HG03139 (cell line): Measurements from ENCODE around the gene CLDN18.
A peak's percentile ranks its signal among the peaks of the same experiment; 100 is the strongest.

Experiments
- ATAC-seq: cut with Tn5 transposase; IDR thresholded peaks from one replicate; pipeline ENCODE4 v1.9.1; 2021; ENCODE audit not compliant: unreplicated experiment

CLDN18 gene

DNA sequence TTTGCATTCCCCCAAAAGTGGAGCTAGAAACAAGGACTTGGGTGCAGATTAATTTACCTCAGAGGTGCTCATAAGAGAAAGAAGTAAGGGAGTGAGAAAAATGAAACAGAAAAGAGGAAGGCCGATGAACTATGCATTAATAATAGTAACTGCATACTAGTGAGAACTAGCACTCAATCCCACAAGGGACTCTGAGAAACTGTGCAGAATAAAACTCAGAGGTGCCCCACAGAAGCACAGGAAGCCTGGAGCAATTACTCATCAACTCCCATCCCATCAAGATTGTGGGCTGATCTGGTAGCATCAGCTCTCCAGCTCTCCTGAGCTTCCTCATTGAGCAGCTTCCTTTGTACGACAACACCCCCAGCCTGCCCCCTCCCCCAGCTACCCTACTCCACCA lies 50.8 kb downstream of the CLDN18 start:
- ATAC-seq, result peak; percentile 65

DNA sequence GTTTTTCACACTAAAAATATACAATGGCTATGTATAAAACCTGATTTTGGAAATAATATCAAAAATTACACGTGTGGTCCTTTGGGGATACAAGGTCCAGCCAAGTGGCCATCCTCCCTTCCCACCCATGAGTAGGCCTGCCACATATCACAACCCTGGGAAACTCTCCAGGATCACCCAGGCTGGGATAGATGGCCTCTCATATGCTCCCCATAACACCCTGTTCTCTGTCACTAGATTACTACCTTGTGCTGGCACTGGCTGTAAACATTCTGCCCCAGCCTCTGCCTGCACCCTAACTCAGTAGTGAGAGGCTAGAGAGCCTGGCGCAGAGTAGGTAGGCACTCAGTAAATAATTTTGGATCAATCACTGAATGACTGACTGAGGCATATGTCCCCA lies 52.1 kb downstream of the CLDN18 start:
- ATAC-seq, result no peak

DNA sequence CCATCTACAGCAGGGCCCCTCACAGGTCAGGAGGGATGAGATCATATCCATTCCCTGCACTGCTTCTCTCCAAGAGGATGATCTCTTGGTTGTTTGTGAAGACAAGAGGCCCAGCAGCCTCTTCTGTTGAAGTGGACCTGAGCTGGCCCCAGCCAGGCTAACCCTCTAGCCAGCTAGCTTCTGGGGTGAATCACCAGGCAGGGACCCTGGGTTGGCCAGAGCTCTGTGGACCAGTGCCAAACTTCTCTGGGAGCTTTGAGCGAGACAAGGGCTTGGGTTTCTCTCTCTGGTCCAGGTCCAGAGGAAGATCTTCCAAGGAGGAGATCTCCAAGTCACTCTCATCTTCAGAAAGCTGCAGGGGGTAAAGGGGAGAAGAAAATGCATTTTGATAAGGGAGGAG lies 52.7 kb downstream of the CLDN18 start:
- no peak for ATAC-seq

DNA sequence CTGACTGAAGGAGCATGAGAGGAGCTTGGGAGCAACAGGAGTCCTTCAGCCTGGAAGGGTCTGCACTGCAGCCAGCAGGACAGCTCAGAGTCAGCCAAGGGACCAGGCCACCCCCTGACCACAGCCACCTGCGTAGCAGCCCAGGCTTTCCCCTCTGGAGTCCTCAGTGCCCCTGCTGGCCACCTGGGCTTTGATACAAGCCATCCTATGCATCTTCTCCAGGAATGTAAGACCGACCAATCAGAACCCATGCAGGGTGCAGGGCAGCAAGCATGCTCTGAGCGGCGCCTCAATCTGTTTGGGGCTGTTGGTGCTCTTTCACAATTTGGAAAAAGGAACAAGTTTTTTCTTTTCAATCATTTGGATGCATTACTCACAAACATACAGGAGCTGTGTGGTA lies 53.5 kb downstream of the CLDN18 start:
- ATAC-seq, result no peak

DNA sequence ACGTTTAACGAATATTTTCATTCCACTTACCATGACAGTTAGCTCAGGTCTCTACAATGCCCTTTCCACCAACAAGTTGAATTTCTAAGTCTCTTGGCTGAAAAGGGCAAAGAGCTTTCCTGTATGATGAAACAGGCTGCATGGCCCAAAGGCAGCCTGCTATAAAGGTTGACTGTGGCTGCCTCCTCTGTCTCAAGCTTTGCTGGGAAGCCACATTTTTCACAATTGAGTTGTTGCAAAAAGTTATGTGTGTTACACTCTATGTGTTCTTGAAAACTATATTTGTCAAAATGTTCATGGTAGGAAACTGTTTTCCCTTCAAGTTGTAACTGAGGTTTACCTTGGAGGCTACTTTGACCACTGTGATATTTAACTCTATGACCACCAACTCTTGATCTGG lies 56.0 kb downstream of the CLDN18 start:
- ATAC-seq, result peak; percentile 3

DNA sequence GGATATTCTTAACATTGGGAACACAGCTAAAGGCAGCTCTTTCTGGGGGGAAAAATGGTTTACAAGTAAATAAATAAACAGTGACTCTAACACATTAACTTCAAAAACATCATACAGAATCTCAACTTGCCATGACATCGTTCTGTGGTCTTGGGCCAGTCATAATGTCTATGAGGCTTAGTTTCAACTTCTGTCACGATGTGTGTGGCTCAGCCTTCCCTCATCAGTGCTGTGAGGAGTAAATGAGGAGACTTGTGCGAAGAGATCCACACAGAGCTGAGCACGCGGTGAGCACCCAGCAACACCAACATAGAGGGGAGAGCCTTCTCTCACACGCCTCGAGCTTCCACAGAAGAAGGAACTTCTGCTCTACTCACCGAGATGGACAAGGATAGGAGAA lies 56.4 kb downstream of the CLDN18 start:
- peak; percentile 77 for ATAC-seq

DNA sequence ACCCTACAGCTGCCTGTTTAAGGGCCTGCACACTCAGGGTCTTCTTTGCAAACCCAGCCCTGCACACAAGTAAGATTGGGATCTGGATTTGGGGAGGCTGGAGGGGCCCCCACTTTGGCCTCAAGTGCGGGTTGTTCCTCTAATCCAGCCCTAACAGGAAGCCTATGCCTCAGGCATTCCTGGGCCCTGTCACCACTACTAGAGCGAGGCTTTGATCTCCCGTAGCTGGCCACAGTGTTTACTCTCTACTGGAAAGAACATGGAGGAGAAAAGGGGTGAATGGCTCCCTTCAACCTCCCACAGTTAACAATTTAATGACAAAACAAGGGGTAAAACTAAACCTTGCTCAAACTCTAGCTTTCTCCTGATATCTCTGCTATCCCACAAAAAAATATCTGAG lies 57.0 kb downstream of the CLDN18 start:
- no peak for ATAC-seq

DNA sequence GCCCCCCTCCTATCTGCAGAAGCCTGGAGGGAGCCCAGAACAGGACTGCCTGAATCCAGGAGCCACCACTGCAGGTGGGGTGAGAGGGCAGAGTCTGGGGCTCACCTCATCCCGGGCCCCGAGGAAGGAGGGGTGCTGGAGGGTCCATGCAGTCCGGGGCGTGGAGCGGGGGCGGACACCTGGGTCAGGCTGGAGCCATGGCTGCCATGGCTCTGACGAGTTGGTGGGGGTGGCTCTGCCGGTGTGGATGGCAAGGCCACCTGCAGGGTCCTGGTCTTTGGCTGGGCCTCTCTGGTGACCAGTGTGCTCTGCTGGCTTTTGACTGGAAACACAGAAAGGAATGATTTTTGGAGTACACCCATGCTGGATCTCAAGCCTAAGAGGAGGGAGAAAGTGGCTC lies 58.1 kb downstream of the CLDN18 start:
- ATAC-seq, result no peak

DNA sequence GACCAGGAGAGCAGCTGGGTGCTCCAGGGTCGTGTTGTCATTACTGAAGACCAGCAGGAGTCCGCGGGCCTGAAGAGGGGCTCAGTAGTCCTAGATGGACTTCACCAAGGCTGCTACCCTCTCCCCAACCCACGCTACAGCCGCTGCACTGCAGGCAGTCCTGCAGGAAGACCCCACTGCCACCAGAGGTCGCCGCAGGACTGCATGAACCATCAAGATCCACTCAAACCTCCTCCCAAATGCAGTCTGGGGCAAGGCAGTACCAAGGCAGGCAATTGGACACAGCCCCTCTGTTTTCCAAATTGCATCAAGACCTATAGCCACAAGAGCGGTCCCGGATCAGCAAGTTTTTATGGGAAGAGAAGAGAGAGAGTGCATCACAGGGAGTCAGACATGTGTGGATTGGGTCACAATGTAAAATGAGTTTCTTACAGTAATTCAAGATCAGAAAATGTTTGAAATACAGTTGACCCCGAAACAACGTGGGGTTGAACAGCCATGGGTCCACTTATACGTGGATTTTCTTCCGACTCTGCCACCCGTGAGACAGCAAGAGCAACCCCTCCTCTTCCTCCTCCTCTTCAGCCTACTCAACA lies 58.7 kb downstream of the CLDN18 start:
- ATAC-seq, result no peak

DNA sequence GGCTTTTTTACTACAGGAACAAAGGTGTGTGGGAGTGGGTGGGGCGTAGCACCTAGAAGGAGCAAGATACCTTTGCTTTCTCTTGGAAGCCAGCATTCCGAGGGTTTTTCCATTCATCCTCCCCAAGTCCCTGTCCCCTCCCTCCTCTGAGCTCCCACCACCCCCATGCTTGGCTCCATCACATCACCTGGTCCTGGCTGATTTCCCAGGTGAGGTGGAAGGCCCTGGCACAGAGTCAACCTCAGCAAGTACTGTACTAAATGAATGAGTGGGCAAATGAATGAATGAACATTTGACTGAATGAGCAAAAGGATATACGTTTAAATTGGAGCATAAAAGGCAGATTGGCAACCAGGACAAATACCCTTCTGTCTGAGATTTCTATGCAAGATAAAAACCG lies 60.0 kb downstream of the CLDN18 start:
- ATAC-seq, result no peak

DNA sequence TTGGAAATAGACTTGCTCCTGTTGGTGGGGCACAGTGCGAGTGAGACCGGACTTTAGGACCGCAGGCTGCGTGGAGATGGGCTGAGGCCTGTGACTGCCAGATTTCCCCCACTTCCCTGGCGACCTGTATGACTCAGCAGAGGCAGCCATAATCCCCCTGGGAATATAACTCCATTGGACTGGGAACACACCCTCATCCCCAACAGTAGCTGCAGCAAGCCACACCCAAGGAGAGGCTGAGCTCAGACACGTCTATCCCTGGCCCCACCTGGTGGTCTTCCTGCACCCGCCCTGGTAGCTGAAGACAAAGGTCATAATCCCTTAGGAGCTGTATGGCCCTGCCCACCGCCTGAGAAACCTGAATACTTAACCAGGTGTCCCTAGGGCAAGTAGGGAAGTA lies 62.8 kb downstream of the CLDN18 start:
- no peak for ATAC-seq

DNA sequence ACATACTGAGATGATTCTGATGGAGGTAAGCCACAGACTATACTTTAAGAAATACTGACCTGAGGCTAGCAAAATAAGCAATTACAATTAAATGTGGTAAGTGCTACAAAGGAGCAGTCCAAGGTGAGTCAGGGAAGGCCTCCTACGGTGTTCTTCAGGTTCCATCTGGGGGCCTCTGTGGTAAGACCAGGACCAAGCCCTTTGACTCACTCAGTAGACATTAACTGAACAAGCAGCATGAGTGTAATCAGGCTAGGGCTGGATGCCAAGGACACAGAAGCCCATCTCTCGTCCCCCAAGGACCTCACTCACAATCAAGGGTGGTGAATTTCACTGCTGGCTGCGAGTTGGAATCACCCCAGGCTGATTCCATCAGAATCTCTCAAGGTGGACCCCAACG lies 68.1 kb downstream of the CLDN18 start:
- ATAC-seq, result no peak

DNA sequence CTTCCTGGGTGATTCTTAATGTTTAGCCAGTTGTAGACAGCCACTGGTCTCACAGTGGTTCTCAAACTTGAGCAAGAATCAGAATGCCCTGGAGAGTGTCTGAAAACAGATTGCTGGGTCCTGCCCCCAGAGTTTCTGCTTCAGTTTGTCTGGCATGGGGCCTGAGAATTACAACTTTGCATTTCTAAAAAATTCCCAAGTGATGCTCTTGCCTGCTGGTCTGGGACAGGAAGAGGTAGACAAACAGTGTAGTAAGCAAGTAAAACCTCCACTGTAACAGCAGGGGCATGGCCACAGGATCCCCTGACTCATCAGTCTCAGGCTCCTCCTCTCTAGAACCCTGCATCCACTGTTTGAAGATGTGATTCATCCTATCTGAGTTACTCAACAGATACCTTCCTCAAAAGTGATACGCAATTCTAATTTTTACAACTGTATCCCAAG lies 69.0 kb downstream of the CLDN18 start:
- ATAC-seq, result no peak

DNA sequence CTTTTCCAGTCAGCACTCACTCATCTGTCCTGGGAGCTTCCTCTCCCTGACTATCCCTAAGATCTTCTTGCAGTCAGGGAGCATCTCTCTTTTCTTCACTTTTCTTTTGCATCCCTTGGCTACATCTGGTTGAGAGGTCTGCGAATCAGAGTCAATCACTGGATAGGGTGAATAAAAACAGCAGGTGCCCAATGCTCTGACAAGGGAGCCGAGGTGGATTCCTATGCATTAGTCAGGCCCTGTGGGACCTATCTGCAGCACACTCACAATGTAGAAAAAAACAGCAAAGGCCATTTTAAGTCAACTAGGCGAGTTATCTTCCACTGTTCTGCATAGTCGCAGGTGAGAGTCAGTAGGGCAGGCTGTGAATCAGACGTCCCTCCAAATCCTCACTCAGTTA lies 69.9 kb downstream of the CLDN18 start:
- ATAC-seq, result no peak

DNA sequence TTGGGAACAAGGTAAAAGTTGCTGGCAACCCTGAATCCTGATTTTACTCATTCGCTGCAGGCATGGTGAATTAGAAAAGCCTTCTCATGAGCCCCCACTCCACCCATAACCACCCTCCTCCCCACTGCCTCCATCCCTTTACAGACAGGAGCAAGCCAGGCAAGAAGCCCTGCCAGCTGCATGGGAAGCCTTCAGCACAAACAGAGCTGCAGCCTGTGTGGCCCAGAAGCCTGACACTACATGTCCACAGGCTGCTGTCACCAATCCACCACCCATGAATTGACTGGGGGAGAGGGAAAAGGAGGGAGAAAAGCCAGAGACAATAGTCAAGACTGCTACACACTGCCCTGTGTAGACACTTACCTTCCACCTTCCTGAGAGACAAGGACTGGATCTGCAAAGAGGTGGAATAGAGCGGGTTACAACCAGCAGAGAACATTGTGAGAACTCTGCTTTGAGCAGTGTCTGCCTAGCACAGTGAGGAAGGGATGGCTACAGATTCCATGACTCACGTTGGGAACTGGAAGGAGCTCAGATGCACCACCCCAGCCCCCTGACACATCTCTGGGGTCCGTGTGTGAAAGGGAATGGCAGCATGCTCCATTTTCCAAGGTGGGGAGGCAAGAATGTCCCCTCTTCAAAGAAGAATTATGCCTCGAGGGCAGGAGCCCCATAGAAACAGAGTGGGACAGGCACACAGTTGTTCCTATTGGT lies 71.6 kb downstream of the CLDN18 start:
- no peak for ATAC-seq

DNA sequence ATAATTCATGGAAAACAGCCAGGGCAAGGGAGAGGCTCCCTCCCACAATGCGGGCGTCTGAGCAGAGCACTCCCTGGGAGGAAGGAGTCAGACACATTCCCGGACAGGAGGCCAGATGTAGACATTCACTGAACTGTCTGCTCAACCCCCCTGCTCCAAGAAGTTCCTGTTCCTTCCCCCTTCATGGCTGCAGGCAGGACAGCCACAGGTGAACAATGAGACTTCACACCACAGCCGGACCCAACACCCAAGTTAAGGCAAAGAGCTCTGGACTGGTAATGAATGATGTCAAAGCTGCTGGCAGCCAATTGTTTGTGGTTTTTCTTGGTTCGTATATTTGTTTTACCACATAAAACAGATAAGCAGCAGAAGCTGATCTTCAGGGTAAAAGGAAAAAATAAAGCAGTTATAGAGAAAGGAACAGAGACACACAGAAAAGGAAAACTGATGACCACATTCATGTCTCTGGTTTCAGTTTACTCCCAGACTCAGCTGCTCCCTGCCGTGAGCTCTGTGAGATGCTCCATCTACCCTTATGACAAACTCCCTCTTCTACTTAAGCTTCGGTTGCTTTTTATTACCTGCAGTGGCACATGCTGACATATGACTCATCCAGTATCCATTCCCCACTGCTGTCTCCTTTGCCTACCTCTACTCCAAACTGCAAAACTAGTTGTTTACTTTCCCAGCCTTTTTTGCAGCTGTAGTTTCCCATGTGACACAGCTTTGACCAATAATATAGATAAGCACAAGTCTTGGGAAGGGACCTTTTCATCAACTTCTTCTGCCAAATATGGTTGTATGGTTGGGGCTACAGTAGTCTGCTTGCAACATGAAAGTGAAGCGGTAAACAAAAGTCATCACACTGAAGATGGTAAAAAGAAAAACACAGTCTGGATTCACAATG lies 72.4 kb downstream of the CLDN18 start:
- ATAC-seq, result peak; percentile 47

DNA sequence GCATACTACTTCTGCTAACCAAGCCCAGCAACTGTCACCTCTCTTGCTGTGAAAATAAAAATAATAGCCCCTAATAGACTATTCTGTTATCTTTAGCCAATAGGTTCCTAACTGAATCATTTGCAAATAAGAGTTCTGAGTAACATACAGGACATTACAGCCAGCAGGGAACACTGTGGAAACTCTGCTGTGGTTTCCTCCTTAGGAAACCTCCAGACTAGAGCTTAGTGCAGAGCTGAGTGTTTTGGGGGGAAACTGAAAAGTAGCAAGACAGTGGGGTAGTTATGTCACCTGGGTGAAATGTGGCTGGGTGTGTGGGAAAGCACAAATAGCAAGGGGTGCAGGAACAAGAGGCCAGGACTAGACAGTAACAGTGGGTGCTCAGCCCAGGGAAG lies 73.0 kb downstream of the CLDN18 start:
- peak; percentile 30 for ATAC-seq
